NB4 (cell line): ENCODE results near the gene USP10.

Source experiments
- DNase-seq: peaks from one replicate; pipeline ENCODE4 v3.0.0; 2010; ENCODE audit warnings: low read depth
- H3K4me3 ChIP-seq: one replicate; pipeline ENCODE4 v1.5.1; 2011; ENCODE audit warnings: mild to moderate bottlenecking, low read depth, low read length, moderate library complexity
- MYC ChIP-seq: IDR thresholded peaks from 2 replicates; pipeline ENCODE4 v1.6.1; 2011; ENCODE audit warnings: low read depth, low read length
- POLR2A ChIP-seq: IDR thresholded peaks from 2 replicates; pipeline ENCODE4 v1.6.1; 2011; ENCODE audit warnings: mild to moderate bottlenecking; ENCODE audit not compliant: insufficient read length; ENCODE audit errors: extremely low read depth
- TF ChIP-seq, protein P1 (sequence below): IDR thresholded peaks from 2 replicates; pipeline ENCODE4 v1.6.1; 2011; ENCODE audit warnings: low read depth, low read length
- TF ChIP-seq, protein P2 (sequence below): IDR thresholded peaks from one replicate; pipeline ENCODE4 v1.5.1; 2012; ENCODE audit warnings: low read depth, low read length

The USP10 gene

DNA sequence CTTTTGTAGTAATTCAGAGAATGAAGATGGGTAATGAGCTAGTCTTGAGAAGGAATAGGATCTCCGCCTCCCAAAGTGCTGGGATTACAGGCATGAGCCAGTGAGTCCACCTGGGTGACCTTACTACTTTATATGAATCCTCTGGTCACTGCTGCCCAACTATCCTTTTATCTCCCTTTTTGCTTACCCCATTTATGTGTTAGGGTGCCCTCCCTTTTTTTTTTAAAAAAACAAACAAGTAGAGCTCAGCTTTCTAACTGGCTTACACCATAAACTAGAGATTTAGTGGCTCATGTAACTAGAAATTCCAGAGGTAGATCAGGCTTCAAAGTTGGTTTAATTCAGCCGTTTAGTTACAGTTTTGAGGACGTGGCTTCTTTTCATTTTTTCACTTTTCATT, 15.6 kb downstream of the USP10 start:
- DNase-seq, result no peak
- TF ChIP-seq POLR2A, result no peak
- no peak for TF ChIP-seq MYC
- H3K4me3 ChIP-seq, result no peak overlapping the region

DNA sequence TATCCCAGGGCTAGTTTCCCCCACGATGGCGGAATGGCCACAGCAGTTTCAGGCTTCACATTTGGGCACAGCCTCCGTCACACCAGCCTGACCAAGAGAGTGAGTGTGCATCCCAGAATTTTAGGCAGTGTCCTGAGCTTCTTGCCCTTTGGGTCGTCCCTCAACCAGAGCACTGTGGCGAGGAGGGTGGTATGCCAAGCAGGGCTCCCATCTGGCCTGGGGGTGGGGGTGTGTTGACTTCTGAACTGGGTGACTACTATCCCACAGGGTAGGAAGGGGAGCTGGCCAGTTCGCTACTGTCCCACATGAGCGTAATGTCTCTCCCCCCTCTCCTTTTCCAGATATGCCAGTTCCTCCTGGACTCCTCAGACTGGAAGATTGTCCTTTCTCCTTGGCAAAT, 16.1 kb downstream of the USP10 start:
- TF ChIP-seq POLR2A (no peak), MYC (no peak)
- TF ChIP-seq, protein P1, sequence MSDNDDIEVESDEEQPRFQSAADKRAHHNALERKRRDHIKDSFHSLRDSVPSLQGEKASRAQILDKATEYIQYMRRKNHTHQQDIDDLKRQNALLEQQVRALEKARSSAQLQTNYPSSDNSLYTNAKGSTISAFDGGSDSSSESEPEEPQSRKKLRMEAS, result no peak
- TF ChIP-seq, protein P2, sequence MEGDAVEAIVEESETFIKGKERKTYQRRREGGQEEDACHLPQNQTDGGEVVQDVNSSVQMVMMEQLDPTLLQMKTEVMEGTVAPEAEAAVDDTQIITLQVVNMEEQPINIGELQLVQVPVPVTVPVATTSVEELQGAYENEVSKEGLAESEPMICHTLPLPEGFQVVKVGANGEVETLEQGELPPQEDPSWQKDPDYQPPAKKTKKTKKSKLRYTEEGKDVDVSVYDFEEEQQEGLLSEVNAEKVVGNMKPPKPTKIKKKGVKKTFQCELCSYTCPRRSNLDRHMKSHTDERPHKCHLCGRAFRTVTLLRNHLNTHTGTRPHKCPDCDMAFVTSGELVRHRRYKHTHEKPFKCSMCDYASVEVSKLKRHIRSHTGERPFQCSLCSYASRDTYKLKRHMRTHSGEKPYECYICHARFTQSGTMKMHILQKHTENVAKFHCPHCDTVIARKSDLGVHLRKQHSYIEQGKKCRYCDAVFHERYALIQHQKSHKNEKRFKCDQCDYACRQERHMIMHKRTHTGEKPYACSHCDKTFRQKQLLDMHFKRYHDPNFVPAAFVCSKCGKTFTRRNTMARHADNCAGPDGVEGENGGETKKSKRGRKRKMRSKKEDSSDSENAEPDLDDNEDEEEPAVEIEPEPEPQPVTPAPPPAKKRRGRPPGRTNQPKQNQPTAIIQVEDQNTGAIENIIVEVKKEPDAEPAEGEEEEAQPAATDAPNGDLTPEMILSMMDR, result no peak
- H3K4me3 ChIP-seq, result no peak overlapping the region
- DNase-seq, result no peak

DNA sequence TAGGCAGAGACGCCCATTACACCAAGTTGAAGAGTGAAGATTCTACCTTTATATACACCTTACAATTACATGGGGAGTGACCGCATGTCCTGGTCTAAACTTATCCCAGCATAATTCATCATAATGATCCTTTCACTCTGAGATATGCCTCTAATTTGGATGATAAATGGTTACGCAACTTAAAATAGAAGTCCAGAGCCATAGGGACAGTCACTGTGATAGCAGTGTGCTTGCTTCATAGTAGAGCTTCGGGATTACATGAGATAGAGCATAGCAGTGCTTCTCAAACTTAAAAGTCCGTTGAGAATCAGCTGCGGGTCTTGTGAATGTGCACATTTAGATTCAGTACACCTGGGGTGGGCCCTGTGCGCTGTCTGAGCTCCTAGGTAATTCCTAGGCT, 16.9 kb downstream of the USP10 start:
- no peak for DNase-seq
- H3K4me3 ChIP-seq, result no peak overlapping the region
- TF ChIP-seq, protein P1, result no peak
- TF ChIP-seq, protein P2, result no peak
- no peak for TF ChIP-seq POLR2A
- TF ChIP-seq MYC, result no peak

DNA sequence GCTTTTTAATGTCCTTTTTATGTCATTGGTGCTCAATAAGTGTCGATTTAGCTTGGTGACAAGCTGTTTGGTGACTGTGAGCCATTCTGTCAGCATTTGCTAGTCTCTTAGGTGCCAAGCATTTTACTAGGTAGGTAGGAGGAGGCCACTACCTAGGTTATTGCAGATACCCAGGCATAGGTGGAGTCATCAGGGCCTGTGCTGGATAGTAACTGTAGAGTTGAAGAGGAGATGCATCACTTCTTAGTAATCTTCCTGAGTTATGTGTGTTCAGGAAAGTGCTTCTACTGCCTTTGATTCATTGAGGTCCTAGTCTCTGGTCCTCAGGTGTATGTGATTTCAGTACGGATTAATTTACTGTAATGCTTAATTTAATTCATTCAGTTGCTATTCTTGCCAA, 17.7 kb downstream of the USP10 start:
- DNase-seq, result no peak
- no peak overlapping the region for H3K4me3 ChIP-seq
- TF ChIP-seq, protein P2, result no peak
- TF ChIP-seq POLR2A (no peak), MYC (no peak)
- TF ChIP-seq, protein P1, result no peak

DNA sequence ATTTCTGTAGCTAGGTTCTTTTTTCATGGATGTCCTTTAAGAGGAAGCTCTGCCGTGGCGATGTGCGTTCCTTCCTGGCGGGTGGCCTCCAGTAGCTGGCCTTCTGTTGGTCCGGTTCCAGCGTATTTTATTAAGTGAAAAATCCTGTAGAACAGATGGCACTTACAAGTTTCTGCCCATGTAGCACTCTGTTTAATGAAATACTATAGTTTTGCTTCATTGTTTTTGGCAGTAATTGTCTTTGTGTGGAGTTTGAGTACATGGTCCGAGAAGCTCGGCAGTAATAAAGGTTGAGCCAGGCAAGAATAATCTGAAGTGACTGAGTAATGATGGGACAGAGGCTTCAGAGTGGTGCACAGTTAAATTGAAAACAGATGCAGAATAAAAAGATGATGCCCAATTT, 20.4 kb downstream of the USP10 start:
- TF ChIP-seq MYC (no peak), POLR2A (no peak)
- no peak overlapping the region for H3K4me3 ChIP-seq
- DNase-seq, result no peak

DNA sequence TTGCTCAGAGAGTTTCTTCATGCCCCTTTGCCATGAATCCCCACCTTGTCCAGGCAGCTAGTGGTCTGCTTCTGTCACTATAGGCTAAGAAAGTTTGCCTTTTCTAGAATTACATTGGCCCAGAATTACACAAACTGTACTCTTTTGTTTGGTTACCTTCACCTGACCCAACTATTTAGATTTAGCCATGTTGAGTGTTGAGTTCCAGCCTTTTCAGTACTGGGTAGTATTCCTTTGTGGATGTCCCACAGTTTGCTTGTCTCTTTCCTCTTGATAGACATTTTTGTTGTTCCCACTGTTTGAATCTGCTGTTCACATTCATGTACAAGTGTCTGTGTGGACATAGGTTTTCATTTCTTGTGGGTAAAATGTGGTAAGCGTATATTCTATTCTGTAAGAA, 22.3 kb downstream of the USP10 start:
- TF ChIP-seq POLR2A (no peak), MYC (no peak)
- TF ChIP-seq, protein P1, result no peak
- TF ChIP-seq, protein P2, result no peak
- no peak for DNase-seq
- no peak overlapping the region for H3K4me3 ChIP-seq

DNA sequence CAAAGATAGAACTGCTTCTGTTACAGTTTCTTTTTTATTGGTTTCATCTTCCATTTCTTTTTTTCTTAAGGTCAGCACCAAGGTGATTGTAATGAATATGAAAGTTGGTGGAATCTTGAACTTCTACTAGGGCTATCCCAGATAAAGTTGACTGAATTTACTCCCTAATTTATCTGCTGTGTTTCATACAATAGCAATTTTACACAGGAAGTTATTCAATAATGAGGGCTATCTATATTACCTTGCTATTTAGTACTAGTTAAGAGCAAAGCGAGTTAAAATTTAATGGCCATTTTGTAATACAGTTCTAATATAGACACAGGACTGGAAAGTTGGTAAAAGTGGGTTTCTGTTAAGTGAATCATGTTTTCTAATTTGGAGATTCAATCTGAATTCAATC, 24.1 kb downstream of the USP10 start:
- DNase-seq, result no peak
- H3K4me3 ChIP-seq, result no peak overlapping the region
- TF ChIP-seq MYC (no peak), POLR2A (no peak)
- TF ChIP-seq, protein P2, result no peak
- TF ChIP-seq, protein P1, result no peak
